GM18526 (cell line): ENCODE results near the gene ERVK3-1.
A peak's percentile ranks its signal among the peaks of the same experiment; 100 is the strongest.

Experiments
- POLR2A ChIP-seq: IDR thresholded peaks from 3 replicates; pipeline ENCODE4 v1.6.1; 2011; ENCODE audit not compliant: insufficient read length; ENCODE audit errors: extremely low read depth

ERVK3-1 gene

DNA sequence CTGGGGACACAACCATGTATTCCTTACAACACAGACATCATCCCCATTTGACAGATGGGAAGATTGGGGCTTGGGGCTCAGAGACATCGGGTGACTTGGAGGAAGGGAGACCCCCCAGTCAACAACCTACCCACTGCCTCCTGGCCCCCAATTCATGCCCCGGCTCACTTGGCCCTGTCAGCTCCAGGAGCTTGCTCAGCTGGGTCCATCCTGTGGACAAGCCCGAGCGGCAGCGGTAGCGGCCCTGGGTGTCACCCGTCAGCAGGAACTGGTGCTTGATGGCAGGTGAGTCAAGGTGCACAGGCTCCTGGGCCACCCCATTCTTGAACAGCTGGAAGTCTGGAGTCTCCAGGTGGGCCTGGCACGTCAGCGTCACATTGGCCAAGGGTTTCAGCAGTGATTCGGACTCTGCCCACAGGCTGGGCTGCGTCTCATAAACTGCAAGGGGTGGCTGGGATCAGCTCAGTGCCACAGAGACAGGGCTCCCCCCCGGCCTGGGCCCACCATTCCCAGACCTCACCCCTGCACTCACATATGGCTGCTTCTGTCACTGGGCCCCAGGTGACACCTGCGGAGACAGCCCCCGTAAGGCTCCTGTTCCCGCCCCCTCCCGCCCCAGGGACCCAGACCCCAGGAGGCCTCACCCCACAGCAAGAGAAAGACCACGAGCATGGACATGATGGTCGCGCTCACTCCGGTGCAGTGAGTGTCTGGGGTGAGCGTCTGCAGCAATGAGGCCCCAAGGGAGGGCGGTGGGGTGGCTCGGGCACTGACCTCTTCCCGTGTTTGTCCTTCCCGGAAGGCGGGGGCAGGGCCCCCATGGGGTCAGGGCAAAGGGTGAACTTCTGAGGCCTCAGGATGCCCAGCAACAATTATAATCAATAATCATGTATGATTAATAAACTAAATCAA is 47.8 kb downstream of the ERVK3-1 start, which contains the start of gene A1BG:
Gene A1BG, minus strand, starts transcription at position 733 of the 912 bp plus-strand sequence. Its CDS starts 55 bp downstream, at position 678.
- TF ChIP-seq POLR2A = no peak

DNA sequence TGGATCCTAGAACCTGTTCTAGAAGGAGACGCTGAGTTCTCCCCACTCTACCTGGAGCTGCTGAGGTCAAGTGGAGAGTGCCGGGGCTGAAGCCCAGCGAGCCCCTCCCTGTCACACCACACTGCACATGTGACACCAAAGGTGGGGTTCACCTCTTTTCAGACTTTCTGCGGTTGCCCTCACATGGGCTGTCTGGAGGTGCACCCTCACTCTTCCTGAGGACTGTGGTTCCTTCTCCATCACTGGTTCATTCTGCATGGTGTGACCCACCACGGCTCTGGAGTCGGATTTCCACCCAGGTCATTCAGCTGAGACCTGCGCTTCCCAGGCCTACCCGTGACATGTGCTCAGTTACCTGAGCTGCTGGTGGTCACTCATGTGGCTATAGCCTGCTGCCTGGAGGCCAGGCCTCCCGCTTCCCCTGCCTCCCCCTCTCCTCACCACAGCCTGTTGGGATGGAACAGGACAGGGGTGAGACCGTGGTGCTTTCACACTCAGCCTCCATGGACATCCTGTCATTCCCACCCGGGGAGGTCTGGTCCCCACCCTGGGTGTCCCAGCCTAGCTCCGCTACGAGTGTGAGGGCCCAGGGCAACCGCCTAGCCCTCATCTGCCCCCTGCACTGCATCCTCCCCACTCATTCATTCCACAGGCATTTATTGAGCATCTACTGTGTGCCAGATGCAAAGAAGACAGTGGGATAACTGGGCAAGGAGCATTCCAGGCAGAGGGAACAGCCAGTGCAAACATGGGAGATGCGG is 48.7 kb downstream of the ERVK3-1 start:
- TF ChIP-seq POLR2A = no peak

DNA sequence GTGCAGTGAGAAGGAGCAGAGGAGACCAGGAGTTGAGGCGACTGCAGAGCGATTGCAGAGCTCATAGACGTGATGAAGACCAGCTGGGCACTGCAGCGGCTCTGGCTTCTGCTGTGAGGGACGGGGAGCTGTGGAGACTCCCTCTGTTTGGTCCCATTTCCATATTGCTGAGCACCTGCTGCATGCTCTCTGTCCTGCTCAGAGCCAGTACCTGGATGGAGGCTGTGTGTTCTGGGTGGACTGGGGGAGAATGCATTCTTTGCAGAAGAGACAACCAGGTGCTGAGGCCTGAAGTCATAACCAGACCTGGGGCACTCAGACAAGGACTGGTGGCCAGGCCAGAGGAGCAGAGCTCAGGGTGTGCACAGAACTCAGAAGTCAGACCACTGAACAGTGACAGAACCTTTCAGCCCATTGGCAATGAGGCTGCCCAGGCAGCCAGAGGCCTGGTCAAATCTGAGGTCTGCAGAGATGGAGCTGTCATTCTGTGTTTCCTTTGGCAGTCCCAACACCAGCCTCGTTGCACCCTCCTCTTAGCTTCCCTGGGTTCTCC is 49.4 kb downstream of the ERVK3-1 start:
- TF ChIP-seq POLR2A = no peak

DNA sequence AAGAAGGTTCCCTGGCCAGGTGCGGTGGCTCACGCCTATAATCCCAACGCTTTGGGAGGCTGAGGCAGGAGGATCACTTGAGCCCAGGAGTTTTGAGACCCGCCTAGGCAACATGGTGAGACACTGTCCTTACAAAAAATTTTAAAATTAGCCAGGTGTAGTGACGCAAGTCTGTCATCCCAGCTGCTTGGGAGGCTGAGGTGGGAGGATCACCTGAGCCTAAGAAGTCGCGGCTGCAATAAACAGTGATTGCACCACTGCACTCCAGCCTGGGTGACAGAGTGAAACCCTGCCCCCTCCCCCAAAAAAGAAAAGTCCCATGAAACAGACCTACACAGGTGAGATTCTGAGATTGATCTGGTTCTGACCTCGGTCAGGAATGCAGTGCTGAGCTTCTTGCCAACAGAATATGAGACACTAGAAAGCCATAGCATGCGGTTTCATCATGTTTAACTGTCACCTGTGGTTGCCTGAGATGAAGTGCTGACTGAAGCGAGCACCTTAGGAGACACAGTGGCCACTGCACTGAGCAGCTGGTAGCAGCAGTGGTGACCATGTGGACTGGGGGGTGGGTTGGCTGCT is 50.1 kb downstream of the ERVK3-1 start:
- TF ChIP-seq POLR2A = no peak

DNA sequence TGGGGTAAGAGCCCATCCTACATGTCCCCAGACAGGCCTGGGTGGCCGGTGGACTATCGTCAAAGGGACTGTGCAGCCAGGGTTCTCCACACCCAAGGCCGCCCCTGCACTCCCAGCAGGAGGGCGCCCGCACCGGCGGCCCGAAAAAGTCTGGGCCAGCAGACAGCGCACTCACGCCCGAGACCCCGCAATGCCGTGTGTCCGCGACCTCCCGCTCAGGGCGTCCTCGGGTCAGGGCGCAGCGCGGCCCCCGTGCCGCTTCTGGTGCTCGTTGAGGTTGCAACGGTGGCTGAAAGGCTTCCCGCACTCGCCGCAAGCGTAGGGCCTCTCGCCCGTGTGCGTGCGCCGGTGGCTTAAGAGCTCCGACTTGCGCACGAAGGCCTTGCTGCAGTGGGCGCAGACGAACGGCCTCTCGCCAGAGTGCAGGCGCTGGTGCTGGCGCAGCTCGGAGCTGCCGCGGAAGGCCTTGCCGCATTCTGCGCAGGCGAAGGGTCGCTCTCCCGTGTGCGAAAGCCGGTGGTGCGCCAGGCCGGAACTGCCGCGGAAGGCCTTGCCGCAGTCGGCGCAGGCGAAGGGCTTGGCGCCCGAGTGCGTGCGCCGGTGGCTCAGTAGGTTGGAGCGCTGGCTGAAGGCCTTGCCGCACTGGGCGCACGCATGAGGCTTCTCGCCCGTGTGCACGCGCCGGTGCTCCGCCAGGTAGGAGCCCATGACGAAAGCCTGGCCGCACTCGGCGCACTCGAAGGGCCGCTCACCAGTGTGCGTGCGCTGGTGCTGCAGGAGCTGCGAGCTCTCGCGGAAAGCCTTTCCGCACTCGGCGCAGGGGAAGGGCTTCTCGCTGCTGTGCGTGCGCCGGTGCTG is 51.0 kb downstream of the ERVK3-1 start:
- TF ChIP-seq POLR2A = peak; percentile 7

DNA sequence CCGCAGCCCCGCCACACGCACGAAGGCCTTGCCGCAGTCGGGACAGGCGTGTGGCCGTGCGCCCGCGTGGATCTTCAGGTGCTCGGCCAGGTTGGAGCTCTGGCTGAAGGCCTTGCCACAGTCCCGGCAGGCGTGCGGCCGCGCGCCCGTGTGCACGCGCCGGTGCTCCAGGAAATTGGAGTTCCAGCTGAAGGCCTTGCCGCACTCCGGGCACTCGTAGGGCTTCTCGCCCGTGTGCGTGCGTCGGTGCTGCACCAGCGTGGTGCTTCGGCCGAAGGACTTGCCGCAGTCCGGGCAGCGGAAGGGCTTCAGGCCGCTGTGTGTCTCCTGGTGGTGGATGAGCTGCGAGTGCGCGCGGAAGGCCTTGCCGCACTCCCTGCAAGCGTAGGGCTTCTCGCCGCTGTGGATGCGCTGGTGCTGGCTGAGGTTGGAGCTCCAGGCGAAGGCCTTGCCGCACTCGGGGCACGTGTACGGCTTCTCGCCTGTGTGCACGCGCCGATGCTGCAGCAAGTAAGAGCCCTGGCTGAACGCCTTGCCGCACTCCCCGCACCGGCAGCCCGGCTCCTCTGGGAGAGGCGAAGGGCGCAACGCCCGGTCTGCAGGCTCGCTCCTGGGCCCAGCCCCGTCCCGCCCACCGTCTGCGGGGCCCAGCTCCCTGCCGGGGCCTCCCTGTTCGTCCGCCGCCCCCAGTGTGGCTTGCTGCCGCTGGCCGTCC is 51.7 kb downstream of the ERVK3-1 start:
- no peak for TF ChIP-seq POLR2A

DNA sequence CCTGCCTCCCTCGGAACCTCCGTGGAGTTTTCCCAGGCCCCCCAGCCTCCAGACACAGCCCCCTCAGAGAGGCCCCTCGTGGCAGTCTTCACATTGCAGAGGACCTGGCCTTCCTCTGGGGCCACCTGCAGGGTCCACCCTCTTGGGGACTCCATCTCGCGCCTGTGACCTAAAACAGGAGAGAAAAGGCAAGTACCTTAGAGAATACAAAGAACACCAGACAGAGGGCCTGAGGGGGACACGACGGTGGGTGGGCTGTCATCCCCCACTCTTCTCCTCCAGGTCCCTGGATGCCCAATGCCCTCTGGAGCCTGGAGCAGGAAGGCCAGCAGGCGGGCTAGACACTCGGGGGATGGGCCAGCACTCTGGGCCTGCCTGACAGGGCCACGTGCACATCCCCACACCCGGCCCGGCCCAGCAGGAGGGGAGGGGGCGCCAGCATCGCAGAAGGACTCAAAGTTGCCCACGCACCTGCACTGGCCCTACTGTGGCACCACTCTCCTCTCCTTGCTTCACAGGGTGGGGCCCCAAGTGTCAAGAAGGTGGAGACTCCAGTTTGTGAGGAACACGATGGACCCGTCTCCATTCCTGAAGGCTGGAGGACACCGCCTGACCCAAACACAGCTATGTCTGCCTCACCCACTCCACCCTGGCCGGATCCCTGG is 52.4 kb downstream of the ERVK3-1 start:
- TF ChIP-seq POLR2A = no peak

DNA sequence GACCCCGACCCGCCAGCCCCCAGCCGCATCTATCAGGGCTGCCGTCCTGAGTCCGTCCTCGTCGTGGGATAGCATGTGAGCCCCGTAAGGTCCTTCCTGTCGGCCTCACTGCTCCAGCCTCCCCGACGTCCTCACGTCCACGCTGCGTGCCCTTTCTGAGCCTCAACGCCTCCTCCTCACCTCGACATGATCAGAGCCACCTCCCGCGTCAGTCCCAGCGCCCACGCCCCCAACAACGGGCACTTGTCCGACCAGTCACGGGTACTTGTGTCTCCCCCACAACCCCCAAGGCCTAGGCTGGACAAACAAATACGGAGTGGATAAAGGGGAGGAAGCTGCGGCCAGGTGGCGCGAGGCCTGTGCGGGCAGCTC is 56.7 kb downstream of the ERVK3-1 start:
- peak; percentile 12 for TF ChIP-seq POLR2A

DNA sequence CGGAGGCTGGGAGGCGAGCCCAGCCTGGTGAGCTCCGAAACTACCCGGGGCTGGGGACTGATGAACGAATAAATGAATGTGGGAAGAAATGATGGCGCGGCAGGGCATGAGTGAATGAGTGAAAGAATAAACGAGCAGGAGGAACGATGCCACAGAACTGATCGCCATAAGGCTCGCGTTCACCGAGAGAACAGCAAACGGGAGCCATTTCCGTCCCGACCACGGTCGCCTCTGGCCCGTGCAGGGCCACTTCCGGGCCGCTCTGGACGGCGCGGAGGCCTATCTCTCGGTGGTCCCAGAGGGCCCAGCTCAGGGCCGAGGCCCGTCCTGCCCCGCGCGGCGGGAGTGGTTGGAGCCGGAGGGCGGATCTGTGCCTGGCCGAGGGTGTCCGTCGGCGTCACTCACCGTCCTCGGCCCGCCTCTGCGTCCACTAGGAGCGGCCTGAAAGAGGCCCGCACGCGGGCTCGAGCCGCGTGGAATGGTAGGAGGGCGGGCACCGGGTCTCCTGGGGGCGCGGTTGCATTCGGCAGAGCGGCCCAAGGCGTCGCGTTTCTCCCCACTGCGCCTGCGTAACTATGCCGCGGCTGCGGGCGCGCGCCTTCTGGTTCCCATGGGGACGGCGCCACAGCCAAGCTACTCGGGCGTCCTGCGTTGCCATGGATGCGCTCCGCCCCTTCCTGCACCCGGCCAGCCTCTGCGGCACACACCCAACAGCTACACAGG is 57.3 kb downstream of the ERVK3-1 start, which contains the start of gene ZNF497:
Gene ZNF497, minus strand, starts transcription at position 480 of the 723 bp plus-strand sequence. CDS start 5,116 bp downstream, outside the sequence.
- TF ChIP-seq POLR2A = peak; percentile 51

DNA sequence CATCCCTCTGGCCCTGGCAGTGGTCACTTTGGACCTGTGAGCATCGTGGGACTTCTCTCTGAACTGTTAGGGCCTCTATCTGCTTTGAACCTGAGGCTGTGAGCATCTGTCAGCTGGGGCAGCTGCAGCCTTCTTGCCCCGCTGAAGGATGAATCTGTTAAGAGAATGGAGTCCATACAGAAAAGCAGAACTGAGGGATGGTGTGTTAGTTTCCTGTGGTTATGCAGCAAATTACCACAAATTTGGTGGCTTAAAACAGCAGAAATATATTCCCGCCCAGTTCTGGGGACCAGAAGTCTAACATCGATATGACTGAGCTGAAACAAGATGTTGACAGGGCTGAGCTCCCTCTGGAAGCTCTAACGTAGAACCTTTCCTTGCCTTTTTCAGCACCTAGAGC is 59.0 kb downstream of the ERVK3-1 start:
- no peak for TF ChIP-seq POLR2A
